ENCODE data around the gene CLDN22. TPM values are rescaled to one million over a fixed set of nuclear protein-coding genes. Genes with fewer than 3 reads are reported as not detected.

CLDN22 gene
- polyA plus RNA-seq, 1 experiment = 0.06 TPM

- ChIA-PET POLR2A (no interaction called here), CTCF (no interaction called here)
- no peak overlapping the region for H3K4me3 ChIP-seq (ENCODE audit: low read depth, low read length)
- DNase-seq (ENCODE audit: low read depth) = no peak
- no peaks in the 10 kb centered on the region for H3K36me3 ChIP-seq (ENCODE audit: control insufficient read depth, insufficient read depth, low read length)
- TF ChIP-seq, protein P1, sequence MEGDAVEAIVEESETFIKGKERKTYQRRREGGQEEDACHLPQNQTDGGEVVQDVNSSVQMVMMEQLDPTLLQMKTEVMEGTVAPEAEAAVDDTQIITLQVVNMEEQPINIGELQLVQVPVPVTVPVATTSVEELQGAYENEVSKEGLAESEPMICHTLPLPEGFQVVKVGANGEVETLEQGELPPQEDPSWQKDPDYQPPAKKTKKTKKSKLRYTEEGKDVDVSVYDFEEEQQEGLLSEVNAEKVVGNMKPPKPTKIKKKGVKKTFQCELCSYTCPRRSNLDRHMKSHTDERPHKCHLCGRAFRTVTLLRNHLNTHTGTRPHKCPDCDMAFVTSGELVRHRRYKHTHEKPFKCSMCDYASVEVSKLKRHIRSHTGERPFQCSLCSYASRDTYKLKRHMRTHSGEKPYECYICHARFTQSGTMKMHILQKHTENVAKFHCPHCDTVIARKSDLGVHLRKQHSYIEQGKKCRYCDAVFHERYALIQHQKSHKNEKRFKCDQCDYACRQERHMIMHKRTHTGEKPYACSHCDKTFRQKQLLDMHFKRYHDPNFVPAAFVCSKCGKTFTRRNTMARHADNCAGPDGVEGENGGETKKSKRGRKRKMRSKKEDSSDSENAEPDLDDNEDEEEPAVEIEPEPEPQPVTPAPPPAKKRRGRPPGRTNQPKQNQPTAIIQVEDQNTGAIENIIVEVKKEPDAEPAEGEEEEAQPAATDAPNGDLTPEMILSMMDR (IDR thresholded peaks at IDR 0.05; ENCODE audit: insufficient read depth, low read depth, low read length) = no peak
- H3K27me3 ChIP-seq (ENCODE audit: control insufficient read depth, insufficient read depth, low read length) = no peaks in the 10 kb centered on the region
Measured at GRCh38 chr4:183337349-183337748, 17.3 kb upstream of the CLDN22 start.

GRCh38 chr4:183335369-183335940, 15.4 kb upstream of the CLDN22 start:
- TF ChIP-seq, protein P1 (IDR thresholded peaks at IDR 0.05; ENCODE audit: insufficient read depth, low read depth, low read length) = no peak
- DNase-seq (ENCODE audit: low read depth) = peak; percentile 79
- Histone ChIP-seq H3K4me3 (ENCODE audit: low read depth, low read length) (no peak overlapping the region), H3K36me3 (ENCODE audit: control insufficient read depth, insufficient read depth, low read length) (no peaks in the 10 kb centered on the region), H3K27me3 (ENCODE audit: control insufficient read depth, insufficient read depth, low read length) (no peaks in the 10 kb centered on the region)
- CTCF ChIA-PET = no interaction called here
- POLR2A ChIA-PET = no interaction called here

DNA sequence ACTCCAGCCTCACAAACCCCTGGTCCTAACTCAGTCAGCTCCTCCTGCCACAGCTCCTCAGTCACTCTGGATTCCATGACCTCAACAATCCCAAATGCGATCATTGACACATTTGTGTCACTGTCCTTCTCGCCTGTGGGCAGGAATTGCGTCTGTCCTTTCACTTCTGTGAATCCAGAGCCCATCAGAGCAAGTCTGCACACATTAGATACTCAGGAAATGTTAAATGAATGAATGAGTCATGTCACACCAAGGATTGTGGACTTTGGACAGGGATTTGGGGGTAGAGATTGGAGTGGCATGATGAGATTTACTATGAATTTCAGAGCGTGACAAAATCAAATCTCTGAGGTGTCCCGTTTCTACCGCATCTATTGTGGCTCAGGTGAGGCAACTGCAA, 13.9 kb upstream of the CLDN22 start:
- TF ChIP-seq, protein P1 (IDR thresholded peaks at IDR 0.05; ENCODE audit: insufficient read depth, low read depth, low read length) = no peak
- POLR2A ChIA-PET = no interaction called here
- H3K36me3 ChIP-seq (ENCODE audit: control insufficient read depth, insufficient read depth, low read length) = no peaks in the 10 kb centered on the region
- DNase-seq (ENCODE audit: low read depth) = no peak
- H3K4me3 ChIP-seq (ENCODE audit: low read depth, low read length) = no peak overlapping the region
- no peaks in the 10 kb centered on the region for H3K27me3 ChIP-seq (ENCODE audit: control insufficient read depth, insufficient read depth, low read length)
- CTCF ChIA-PET = no interaction called here

GRCh38 chr4:183333202-183333601, 13.1 kb upstream of the CLDN22 start:
- POLR2A ChIA-PET = no interaction called here
- no peaks in the 10 kb centered on the region for H3K27me3 ChIP-seq (ENCODE audit: control insufficient read depth, insufficient read depth, low read length)
- CTCF ChIA-PET = no interaction called here
- TF ChIP-seq, protein P1 (IDR thresholded peaks at IDR 0.05; ENCODE audit: insufficient read depth, low read depth, low read length) = no peak
- no peak overlapping the region for H3K4me3 ChIP-seq (ENCODE audit: low read depth, low read length)
- H3K36me3 ChIP-seq (ENCODE audit: control insufficient read depth, insufficient read depth, low read length) = no peaks in the 10 kb centered on the region
- no peak for DNase-seq (ENCODE audit: low read depth)

- DNase-seq (ENCODE audit: low read depth) = no peak
- Histone ChIP-seq H3K27me3 (ENCODE audit: control insufficient read depth, insufficient read depth, low read length) (no peaks in the 10 kb centered on the region), H3K36me3 (ENCODE audit: control insufficient read depth, insufficient read depth, low read length) (no peaks in the 10 kb centered on the region), H3K4me3 (ENCODE audit: low read depth, low read length) (no peak overlapping the region)
- TF ChIP-seq, protein P1 (IDR thresholded peaks at IDR 0.05; ENCODE audit: insufficient read depth, low read depth, low read length) = no peak
- ChIA-PET POLR2A (no interaction called here), CTCF (no interaction called here)
Measured at GRCh38 chr4:183332447-183332846, 12.4 kb upstream of the CLDN22 start.

Data from BJ (cell line).